GM12878 (cell line): ENCODE data around the gene NTRK3.

Experiments used
- MEF2A ChIP-seq: IDR thresholded peaks from 2 replicates; pipeline ENCODE4 v1.6.1; 2011; ENCODE audit warnings: low read depth, mild to moderate bottlenecking, low read length, moderate library complexity; ENCODE audit not compliant: insufficient read depth
- PAX5 ChIP-seq: IDR thresholded peaks from 2 replicates; pipeline ENCODE4 v1.6.1; 2011; ENCODE audit warnings: low read depth, low read length, borderline replicate concordance
- POLR2A ChIP-seq: IDR thresholded peaks from 2 replicates; pipeline ENCODE4 v1.6.1; 2011; ENCODE audit warnings: low read depth, mild to moderate bottlenecking, low read length
- RBBP5 ChIP-seq: fragments of 200-600 bp; sonication (generic); conservative IDR thresholded peaks from 2 replicates; pipeline ENCODE4 v1.6.1; 2016
- TF ChIP-seq, protein P1 (sequence below), 3 experiments: IDR thresholded peaks in 2 of 3; conservative IDR thresholded peaks in 1 of 3; 2 replicates each; pipeline ENCODE4 v1.5.1; 2011; ENCODE audit warnings: low read depth in 3 of 3, low read length in 3 of 3, mild to moderate bottlenecking in 3 of 3, control low read depth in 2 of 3, moderate library complexity in 2 of 3, inconsistent platforms in 1 of 3, mixed read lengths in 1 of 3; ENCODE audit not compliant: control insufficient read depth in 2 of 3, insufficient read depth in 1 of 3; ENCODE audit errors: extremely low read depth in 1 of 3
- TF ChIP-seq, protein P2 (sequence below): IDR thresholded peaks from 2 replicates; pipeline ENCODE4 v1.6.1; 2012; ENCODE audit warnings: low read length, inconsistent platforms

DNA sequence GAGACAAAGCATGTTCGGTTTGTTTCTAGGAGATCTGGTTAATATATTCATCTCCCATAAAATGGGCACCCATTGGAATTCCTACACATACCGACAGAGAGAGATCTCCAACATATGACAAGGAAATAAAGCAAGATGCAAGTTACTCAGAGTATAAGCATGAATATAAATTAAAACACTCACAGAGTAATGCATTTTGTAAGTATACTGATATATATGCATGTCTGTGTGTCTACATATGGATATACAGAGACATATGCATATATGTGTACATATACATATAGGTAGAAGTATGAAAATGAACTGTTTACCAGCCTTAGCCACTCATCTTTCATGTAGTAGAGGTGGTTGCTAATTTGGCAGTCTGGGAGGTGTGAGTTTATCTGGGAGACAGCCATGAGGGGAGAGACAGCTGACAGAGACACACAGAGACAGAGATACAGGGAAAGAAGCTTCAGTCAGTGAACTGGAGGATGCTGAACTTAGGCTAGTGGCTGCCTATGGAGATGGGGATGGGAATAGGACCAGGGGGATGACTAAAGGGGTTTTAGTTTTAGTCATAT is 134.5 kb downstream of the NTRK3 start:
- TF ChIP-seq, protein P1, sequence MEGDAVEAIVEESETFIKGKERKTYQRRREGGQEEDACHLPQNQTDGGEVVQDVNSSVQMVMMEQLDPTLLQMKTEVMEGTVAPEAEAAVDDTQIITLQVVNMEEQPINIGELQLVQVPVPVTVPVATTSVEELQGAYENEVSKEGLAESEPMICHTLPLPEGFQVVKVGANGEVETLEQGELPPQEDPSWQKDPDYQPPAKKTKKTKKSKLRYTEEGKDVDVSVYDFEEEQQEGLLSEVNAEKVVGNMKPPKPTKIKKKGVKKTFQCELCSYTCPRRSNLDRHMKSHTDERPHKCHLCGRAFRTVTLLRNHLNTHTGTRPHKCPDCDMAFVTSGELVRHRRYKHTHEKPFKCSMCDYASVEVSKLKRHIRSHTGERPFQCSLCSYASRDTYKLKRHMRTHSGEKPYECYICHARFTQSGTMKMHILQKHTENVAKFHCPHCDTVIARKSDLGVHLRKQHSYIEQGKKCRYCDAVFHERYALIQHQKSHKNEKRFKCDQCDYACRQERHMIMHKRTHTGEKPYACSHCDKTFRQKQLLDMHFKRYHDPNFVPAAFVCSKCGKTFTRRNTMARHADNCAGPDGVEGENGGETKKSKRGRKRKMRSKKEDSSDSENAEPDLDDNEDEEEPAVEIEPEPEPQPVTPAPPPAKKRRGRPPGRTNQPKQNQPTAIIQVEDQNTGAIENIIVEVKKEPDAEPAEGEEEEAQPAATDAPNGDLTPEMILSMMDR (IDR thresholded peaks at IDR 0.05 in 2 of 3, conservative IDR thresholded peaks at IDR 0.05 in 1 of 3; ENCODE audit: control insufficient read depth in 2 of 3, extremely low read depth in 1 of 3, insufficient read depth in 1 of 3, low read depth in 3 of 3, low read length in 3 of 3): no peak
- TF ChIP-seq MEF2A (no peak), RBBP5 (no peak), PAX5 (no peak), POLR2A (no peak)
- TF ChIP-seq, protein P2, sequence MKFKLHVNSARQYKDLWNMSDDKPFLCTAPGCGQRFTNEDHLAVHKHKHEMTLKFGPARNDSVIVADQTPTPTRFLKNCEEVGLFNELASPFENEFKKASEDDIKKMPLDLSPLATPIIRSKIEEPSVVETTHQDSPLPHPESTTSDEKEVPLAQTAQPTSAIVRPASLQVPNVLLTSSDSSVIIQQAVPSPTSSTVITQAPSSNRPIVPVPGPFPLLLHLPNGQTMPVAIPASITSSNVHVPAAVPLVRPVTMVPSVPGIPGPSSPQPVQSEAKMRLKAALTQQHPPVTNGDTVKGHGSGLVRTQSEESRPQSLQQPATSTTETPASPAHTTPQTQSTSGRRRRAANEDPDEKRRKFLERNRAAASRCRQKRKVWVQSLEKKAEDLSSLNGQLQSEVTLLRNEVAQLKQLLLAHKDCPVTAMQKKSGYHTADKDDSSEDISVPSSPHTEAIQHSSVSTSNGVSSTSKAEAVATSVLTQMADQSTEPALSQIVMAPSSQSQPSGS: no peak
